Mucosa of descending colon (tissue), 3 donors: ENCODE results near the gene ZNF726. TPM values are rescaled to one million over a fixed set of nuclear protein-coding genes. Genes with fewer than 3 reads are reported as not detected.

Source experiments
- ATAC-seq: fragments of 200-7000 bp; cut with Tn5 transposase; one replicate; pipeline ENCODE4 v1.9.1; 2020; ENCODE audit warnings: mild to moderate bottlenecking, moderate library complexity
- DNase-seq, 3 donors: peaks; one replicate each; pipeline ENCODE4 v3.0.0-alpha.2; 2020
- H3K36me3 ChIP-seq: fragments of 200-600 bp; one replicate; pipeline ENCODE4 v1.8.0; 2021; ENCODE audit warnings: low read depth, mild to moderate bottlenecking
- H3K4me1 ChIP-seq: fragments of 200-600 bp; one replicate; pipeline ENCODE4 v1.8.0; 2021; ENCODE audit warnings: low read depth, mild to moderate bottlenecking
- H3K4me3 ChIP-seq: fragments of 200-600 bp; one replicate; pipeline ENCODE4 v1.8.0; 2021; ENCODE audit warnings: mild to moderate bottlenecking
- H3K9me3 ChIP-seq: fragments of 200-600 bp; one replicate; pipeline ENCODE4 v1.8.0; 2021; ENCODE audit warnings: mild to moderate bottlenecking
- CTCF ChIP-seq: fragments of 200-600 bp; IDR thresholded peaks from one replicate; pipeline ENCODE4 v1.8.0; 2022; ENCODE audit warnings: antibody characterized with exemption, mild to moderate bottlenecking
- intact Hi-C, 2 donors: fragments of 100-400 bp; cut with DNase I in 1 of 2; cut with micrococcal nuclease in 1 of 2; formaldehyde crosslinking; loops; one replicate each; pipeline versions ENCODE4 v1.11.0 to v1.11.1; 2022; cut with DNase I, micrococcal nuclease
- total RNA-seq, 3 donors: library from RNA; stranded (reverse); fragmentation: NEBNext Ultra II Directional in 2 of 3; extraction: Animal tissue kit (Norgen Biotek cat#: 25700) in 2 of 3; gene quantifications; one replicate each; pipeline versions ENCODE4 v1.2.1 to v1.2.4, GENCODE V29; 2021 to 2023
- donor health status: DM: no; HTN: no; CAD: no; lungs with moderate emphysema.
- donor health status: DM: no; HTN: no; CAD: no.
- donor health status: DM: no; HTN: yes; CAD: no.

The ZNF726 gene
- total RNA-seq, 3 donors from 2014 or later, result 1.7 to 8.5 (median 1.9) TPM

DNA sequence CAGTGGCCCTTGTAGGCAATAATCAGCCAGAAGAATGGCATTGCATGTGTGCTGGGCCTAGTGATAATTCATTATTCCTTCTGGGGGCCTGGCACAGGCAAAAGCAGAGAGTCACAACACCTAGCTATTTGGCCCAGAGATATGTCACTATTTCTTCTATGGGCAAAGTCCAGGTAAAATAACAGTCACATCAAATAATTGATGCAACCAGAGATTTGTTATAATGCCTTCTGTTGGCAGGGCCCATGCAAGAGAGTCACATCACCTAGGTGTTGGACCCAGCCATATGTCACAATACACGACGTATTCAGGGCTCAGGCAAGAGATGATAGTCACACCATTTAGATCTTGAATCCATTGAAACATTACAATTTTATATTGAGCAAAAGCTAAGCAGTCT lies 66.1 kb downstream of the ZNF726 start:
- ATAC-seq (no peak), DNase-seq (no peak)
- Histone ChIP-seq H3K36me3 (no peaks in the 10 kb centered on the region), H3K4me1 (no peaks in the 10 kb centered on the region), H3K9me3 (no peaks in the 10 kb centered on the region), H3K4me3 (no peak overlapping the region)
- no peak for TF ChIP-seq CTCF
- intact Hi-C loops, result no loop called here

DNA sequence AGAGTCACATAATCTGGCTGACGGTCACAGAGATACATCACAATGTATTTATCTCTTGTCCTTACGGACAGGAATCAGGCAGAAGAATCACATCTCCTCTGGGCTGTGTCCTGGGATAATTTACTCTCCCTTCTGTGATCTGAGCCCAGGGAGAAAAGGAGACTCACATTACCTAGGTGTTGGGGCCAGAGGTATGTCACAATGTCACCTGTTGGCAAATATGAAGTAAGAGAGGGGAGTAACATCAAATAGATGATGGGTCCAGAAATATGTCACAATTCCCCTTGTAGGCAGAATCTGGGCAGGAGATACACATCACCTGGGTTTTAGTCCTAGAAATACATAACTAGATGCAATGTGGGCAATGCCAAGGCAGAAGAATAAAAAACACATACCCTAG lies 67.2 kb downstream of the ZNF726 start:
- intact Hi-C loops, result no loop called here
- no peaks in the 10 kb centered on the region for H3K36me3 ChIP-seq
- H3K4me1 ChIP-seq, result no peaks in the 10 kb centered on the region
- no peaks in the 10 kb centered on the region for H3K9me3 ChIP-seq
- no peak for TF ChIP-seq CTCF
- DNase-seq, result no peak
- no peak overlapping the region for H3K4me3 ChIP-seq
- no peak for ATAC-seq

DNA sequence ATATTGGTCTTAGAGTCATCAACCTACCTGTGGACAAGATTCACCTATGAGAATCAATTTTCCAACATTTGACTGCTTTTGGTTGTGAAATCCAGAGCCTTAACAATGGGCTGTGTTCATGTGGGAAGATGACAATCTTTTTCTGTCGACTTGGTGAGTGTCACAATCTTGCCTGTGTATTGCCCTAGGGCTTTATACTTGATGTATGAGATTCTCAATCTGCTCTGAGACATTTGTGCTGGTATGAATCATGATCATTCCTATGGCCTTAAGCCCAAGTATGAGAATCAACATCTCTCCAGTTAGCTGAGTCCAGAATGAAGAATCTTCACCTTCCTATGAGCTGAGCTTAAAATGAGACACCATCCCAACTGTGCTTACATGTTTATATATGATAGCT lies 68.7 kb downstream of the ZNF726 start:
- no peaks in the 10 kb centered on the region for H3K36me3 ChIP-seq
- ATAC-seq, result no peak
- H3K4me1 ChIP-seq, result no peaks in the 10 kb centered on the region
- no peak for DNase-seq
- no peak for TF ChIP-seq CTCF
- H3K4me3 ChIP-seq, result no peak overlapping the region
- no peaks in the 10 kb centered on the region for H3K9me3 ChIP-seq
- intact Hi-C loops, result no loop called here

Other genes starting within 250 kb of the ZNF726 start
- gene ZNF675, start 227.7 kb upstream of the ZNF726 start, total RNA-seq, result 10 to 100 TPM in 2 of 3 donors, 1 to 10 TPM in 1; 9.5 to 21.5 (median 14.3) TPM
- 1 to 10 TPM; 2.1 to 5.4 (median 3.3) TPM for gene ZNF681, start 156.0 kb upstream of the ZNF726 start, total RNA-seq
- 10 to 100 TPM; 13.7 to 22.4 (median 17.3) TPM for gene ZNF254, start 172.3 kb downstream of the ZNF726 start, total RNA-seq